Measurements from ENCODE around the gene STX16. TPM values are rescaled to one million over a fixed set of nuclear protein-coding genes. Genes with fewer than 3 reads are reported as not detected.

STX16 gene
- 10 to 100 TPM; 26.1 to 90.4 (median 47.8) TPM for total RNA-seq

GRCh38 chr20:58650776-58651558 is at the start of gene STX16:
STX16 (plus strand) TSS chr20:58651283; CDS start chr20:58652007, 724 bp downstream.
- TF ChIP-seq EP300 (IDR thresholded peaks at IDR 0.05): no peak
- peak; percentile 52 to 74 (median 64) for TF ChIP-seq CTCF (IDR thresholded peaks at IDR 0.05)
- peak in 1 of 2 donors; percentile 65 for TF ChIP-seq POLR2A (IDR thresholded peaks at IDR 0.05)
- peak; percentile 79 for TF ChIP-seq POLR2AphosphoS5 (IDR thresholded peaks at IDR 0.05)
- Histone ChIP-seq H3K36me3 (no peaks in the 10 kb centered on the region), H3K27ac (peak within 1 kb of the TSS; percentile 83 to 94 (median 92)), H3K4me3 (peak within 1 kb of the TSS; percentile 71 to 97), H3K9me3 (no peaks in the 10 kb centered on the region), H3K27me3 (no peaks in the 10 kb centered on the region), H3K4me1 (peaks cover 0 to 80% (median 26%) of the 10 kb centered on the region in 3 donors)
- WGBS, 2 donors (ENCODE audit: low coverage in 1 of 2): 0% methylated on average over 14 of the region's 49 CpGs; no CpG with 5 or more reads in 1 of the 2 donors
- peak; percentile 93 for ATAC-seq

- Histone ChIP-seq H3K27me3 (no peaks in the 10 kb centered on the region), H3K4me1 (peaks cover 6 to 47% (median 8%) of the 10 kb centered on the region in 3 donors), H3K9me3 (no peaks in the 10 kb centered on the region), H3K27ac (peak overlapping the region in 3 of 4 donors; percentile 40 to 52 (median 45)), H3K4me3 (no peak overlapping the region), H3K36me3 (no peaks in the 10 kb centered on the region)
- ATAC-seq: no peak
- 68 to 73% methylated on average over 5 of the region's 5 CpGs for WGBS, 2 donors (ENCODE audit: low coverage in 1 of 2)
- TF ChIP-seq POLR2A (IDR thresholded peaks at IDR 0.05): no peak
- TF ChIP-seq CTCF (IDR thresholded peaks at IDR 0.05): no peak
- no peak for TF ChIP-seq POLR2AphosphoS5 (IDR thresholded peaks at IDR 0.05)
- no peak for TF ChIP-seq EP300 (IDR thresholded peaks at IDR 0.05)
These were observed 49.0 kb upstream of the STX16 start for GRCh38 chr20:58602124-58602523.

- Histone ChIP-seq H3K27ac (peak overlapping the region in 3 of 4 donors; percentile 55 to 82 (median 63)), H3K9me3 (no peaks in the 10 kb centered on the region), H3K27me3 (no peaks in the 10 kb centered on the region), H3K36me3 (no peaks in the 10 kb centered on the region), H3K4me1 (peaks cover 0 to 33% (median 3%) of the 10 kb centered on the region in 3 donors), H3K4me3 (no peak overlapping the region)
- ATAC-seq: no peak
- WGBS, 2 donors (ENCODE audit: low coverage in 1 of 2): 83 to 88% methylated on average over 2 of the region's 2 CpGs
- TF ChIP-seq CTCF (IDR thresholded peaks at IDR 0.05) (no peak), POLR2AphosphoS5 (IDR thresholded peaks at IDR 0.05) (no peak), EP300 (IDR thresholded peaks at IDR 0.05) (no peak), POLR2A (IDR thresholded peaks at IDR 0.05) (no peak)
These were observed 47.4 kb upstream of the STX16 start for GRCh38 chr20:58603721-58604120.

GRCh38 chr20:58604128-58604881 is 46.8 kb upstream of the STX16 start:
- TF ChIP-seq POLR2A (IDR thresholded peaks at IDR 0.05) (no peak), POLR2AphosphoS5 (IDR thresholded peaks at IDR 0.05) (peak; percentile 28), CTCF (IDR thresholded peaks at IDR 0.05) (no peak), EP300 (IDR thresholded peaks at IDR 0.05) (no peak)
- H3K4me1 ChIP-seq: peaks cover 0 to 27% (median 3%) of the 10 kb centered on the region in 3 donors
- peak; percentile 51 for ATAC-seq
- H3K9me3 ChIP-seq: no peaks in the 10 kb centered on the region
- H3K27ac ChIP-seq: peak overlapping the region in 3 of 4 donors; percentile 55 to 82 (median 63)
- no peaks in the 10 kb centered on the region for H3K36me3 ChIP-seq
- no peak overlapping the region for H3K4me3 ChIP-seq
- H3K27me3 ChIP-seq: no peaks in the 10 kb centered on the region
- 29 to 53% methylated on average over 3 to 7 of the region's 19 CpGs for WGBS, 2 donors (ENCODE audit: low coverage in 1 of 2)

Data from gastroesophageal sphincter (tissue), 4 donors.